Ovary (tissue), 3 donors: ENCODE data around the gene PTPDC1.

Experiments
- POLR2A ChIP-seq: fragments of 450-650 bp; IDR thresholded peaks from one replicate; pipeline ENCODE4 v1.6.1; 2017; ENCODE audit warnings: antibody characterized with exemption, mild to moderate bottlenecking, moderate library complexity
- TF ChIP-seq, protein P1 (sequence below), 3 donors: fragments of 450-650 bp in 2 of 3; fragments of 200-600 bp in 1 of 3; IDR thresholded peaks; one replicate each; pipeline versions ENCODE4 v1.5.1 to v1.8.0; 2016 to 2022; ENCODE audit warnings: antibody characterized with exemption in 3 of 3, mild to moderate bottlenecking in 1 of 3
- donor health status: DM: no; HTN: no; CAD: no.

DNA sequence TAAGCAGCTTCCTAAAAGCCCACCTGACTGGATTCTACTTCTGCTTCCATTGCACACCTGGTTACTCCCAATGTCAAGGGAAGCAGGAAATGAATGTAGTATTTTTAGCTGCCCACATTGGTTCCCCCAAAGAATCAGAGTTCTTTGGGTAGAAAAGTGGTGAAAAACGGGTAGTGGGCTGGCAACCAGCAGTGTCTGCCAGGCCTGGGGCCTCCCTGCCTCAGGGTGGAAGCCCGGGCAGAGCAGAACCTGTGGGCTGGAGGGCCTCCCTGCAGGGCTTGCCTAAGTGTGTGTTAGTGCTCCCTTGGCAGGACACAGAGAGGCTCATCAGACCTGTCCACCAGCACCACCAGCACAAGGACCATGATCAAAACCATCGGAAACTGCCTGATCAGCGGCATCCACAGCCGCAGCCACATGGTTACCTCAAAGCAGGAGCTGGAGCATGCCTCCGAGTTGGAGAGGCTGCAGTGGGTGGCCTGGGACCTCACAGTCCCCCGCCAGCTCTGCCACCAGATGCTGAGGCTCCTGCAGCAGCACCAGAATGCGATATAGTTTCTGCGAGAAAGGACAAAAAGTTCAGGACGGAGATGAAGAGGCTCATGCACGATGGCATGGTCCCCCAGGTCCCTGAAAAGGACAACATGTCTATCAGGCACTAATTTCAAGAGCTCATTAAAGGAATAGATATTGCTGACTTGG lies 72.2 kb downstream of the PTPDC1 start:
- TF ChIP-seq POLR2A: no peak
- TF ChIP-seq, protein P1, sequence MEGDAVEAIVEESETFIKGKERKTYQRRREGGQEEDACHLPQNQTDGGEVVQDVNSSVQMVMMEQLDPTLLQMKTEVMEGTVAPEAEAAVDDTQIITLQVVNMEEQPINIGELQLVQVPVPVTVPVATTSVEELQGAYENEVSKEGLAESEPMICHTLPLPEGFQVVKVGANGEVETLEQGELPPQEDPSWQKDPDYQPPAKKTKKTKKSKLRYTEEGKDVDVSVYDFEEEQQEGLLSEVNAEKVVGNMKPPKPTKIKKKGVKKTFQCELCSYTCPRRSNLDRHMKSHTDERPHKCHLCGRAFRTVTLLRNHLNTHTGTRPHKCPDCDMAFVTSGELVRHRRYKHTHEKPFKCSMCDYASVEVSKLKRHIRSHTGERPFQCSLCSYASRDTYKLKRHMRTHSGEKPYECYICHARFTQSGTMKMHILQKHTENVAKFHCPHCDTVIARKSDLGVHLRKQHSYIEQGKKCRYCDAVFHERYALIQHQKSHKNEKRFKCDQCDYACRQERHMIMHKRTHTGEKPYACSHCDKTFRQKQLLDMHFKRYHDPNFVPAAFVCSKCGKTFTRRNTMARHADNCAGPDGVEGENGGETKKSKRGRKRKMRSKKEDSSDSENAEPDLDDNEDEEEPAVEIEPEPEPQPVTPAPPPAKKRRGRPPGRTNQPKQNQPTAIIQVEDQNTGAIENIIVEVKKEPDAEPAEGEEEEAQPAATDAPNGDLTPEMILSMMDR (IDR thresholded peaks at IDR 0.05): no peak
